HG02678 (cell line): ENCODE results near the gene MAP6.
"Not testable (repeated sequence)": the region's sequence is repeated elsewhere in the genome, so short reads cannot be mapped to it uniquely, and the experiment has no call there.

Experiments used
- ATAC-seq: cut with Tn5 transposase; IDR thresholded peaks from one replicate; pipeline ENCODE4 v1.9.1; 2021; ENCODE audit warnings: mild to moderate bottlenecking, moderate library complexity; ENCODE audit not compliant: unreplicated experiment

Gene MAP6

GRCh38 chr11:75593286-75593915, 75.4 kb downstream of the MAP6 start:
- ATAC-seq = no peak

DNA sequence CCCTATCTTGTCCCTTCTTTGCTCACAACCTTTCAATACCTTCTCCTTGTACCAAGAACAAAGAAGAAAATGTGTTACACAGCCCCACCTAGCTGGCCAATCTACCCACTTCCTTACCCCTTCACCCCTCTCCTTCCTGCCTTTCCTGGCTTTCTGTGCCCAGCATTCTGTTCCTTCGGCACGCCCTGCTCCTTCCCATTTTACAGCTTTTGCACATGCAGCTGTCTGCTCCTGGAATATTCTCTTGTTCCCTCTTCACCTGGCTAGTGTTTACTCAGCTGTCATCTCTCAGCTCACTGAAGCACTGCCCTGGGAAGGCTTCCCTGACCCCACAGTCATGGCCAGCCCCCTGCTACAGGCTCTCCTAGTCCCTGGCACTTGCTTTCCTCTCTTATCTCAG, 76.1 kb downstream of the MAP6 start:
- no peak for ATAC-seq

- ATAC-seq = no peak
These were observed 76.9 kb downstream of the MAP6 start for GRCh38 chr11:75591966-75592365.

DNA sequence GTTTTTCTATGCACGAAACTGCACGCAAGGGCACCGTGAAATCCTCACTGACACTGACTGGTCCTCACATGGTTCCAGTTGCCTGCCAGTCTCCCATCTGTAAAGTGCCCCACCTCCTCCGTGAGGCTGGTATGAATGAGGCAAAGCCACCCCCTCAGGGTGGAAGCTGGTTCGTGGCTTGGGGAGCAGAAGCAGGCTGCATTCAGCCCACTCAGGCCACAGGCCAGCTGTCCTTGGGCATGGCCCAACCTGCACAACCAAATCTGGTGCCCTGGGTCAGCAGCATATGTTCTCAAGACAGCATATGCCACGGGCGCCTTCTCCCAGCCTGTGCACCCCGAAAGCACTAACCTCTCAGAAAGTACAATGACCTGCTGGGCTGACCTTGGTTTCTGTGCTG, 77.5 kb downstream of the MAP6 start:
- ATAC-seq = no peak

- no peak for ATAC-seq
These were observed 78.9 kb downstream of the MAP6 start for GRCh38 chr11:75589933-75590332.

DNA sequence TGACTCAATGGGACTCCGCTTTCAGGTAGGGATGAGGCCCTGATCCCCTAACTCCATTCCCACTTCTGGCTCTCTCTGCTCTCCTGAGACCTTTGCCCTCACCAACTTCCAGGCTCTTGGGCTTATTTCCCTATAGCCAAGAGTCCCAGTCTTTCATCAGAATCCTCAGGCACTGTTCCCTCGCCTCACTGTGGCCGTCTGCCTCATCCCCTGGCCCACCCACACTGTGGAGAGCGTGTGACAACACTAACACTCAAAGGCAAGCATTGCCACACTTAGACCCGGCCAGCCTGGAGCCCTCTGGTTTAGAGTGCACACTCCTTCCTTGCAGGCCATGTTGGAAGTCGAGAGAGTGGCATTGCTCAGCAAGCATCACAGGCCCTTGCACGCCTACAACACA, 79.8 kb downstream of the MAP6 start:
- no peak for ATAC-seq

DNA sequence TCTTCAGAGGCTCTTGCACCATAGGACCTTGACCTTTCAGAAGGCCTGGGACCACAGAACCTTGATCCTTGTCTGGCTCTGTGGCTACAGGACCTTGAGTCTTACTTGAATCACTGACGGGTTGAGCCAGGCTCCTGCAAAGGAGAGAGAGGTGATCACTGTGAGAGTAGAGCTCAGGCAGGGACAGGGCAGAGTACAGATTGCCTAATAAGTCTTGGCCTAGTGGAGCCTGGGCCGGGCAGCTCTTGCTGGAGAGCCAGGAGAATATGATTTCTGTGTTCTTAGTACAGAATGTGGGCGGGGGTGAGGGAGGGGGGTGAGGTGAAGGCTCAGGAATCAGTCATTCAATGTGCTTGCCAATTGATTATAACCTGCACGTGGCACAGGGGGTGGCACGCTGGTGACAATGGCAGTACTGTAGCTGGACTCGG, 80.8 kb downstream of the MAP6 start:
- no peak for ATAC-seq

GRCh38 chr11:75586395-75586794, 82.4 kb downstream of the MAP6 start:
- ATAC-seq = no peak

GRCh38 chr11:75585293-75585670, 83.6 kb downstream of the MAP6 start:
- no peak for ATAC-seq

GRCh38 chr11:75584659-75585292, 84.1 kb downstream of the MAP6 start:
- not testable (repeated sequence) for ATAC-seq

DNA sequence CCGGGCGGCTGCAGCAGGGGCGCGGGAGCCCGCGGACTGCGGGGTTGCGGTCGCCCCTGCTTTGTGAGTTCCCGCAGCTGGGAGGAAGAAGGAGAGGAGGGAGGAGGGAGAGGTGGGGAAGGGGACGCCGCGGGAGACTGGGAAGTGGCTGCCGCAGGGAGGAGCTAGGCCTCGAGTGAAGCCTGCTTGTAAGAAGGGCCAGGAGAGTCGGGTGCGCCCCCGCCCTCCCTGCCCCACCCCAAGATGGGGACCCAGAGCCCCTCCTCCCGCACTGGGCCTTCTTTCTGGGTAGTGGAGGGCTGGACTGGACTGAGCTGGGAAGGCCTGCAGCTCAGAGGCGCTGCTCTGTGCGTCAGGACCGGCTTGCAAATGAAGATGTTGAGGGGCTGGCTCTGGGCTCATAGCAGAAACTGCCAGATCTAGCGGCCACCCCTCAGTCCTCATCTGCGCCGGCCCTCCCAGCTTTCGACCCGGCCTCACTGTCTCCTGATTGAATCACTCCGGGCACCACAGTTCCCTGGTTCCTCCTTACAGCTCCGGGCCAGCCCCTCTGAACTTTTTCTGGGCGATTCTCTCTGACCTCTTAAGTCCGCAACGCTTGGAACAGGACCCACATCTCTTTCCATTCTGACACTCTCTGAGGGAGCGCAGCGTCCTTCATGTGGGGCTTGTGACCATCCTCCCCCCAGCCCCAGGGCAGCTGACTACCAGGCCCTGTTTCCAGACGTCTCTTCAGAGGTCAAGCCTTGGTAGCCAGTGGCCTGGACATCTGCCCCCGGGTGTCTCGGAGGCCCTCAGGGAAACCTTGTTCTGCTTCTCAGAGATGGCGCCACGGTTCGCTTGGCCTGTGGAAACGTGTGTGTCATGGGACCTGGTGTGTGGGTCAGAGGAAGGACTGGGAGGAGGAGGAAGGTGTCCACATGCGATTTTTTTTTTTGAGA, 84.8 kb downstream of the MAP6 start:
- no peak for ATAC-seq

DNA sequence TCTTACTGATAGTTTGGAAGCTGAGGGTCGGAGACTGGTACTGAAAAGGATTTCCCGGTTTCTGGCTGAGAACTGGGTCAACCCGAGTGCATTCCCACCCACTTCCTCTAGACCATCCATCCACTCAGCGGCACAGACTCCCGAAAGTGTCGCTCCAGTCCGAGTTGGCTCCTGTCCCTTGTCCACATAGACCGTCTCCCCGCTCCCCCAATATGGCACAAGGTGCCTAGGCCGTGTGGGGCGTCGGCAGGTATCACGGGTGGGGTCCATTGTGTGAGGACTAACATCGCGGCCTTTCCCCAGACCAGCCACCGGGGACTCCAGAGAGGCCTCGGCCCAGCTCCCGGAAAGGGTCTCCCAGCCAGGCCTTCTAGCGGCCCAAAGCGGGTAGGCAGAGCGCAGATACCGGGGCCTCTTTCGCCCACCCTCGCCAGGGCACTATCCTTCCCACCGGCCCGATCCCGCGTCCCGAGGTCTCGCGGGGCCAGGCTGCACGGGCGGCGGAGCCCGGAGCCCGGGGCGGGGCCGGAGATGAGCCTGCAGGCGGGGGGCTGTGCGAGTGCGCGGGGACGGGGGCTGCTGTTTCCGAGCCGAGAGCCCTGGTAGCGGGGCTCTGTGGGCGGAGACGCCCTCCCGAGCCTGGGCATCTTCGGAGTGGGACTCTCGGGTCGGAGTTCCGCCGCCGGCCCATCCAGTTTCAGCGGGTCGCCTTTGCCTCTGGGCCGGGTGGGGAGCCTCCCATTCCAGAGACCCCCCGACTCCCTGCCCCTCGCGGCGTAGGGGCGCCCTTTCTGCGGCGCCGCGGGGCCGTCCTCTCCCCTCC, 85.7 kb downstream of the MAP6 start:
- no peak for ATAC-seq

- no peak for ATAC-seq
These were observed 86.3 kb downstream of the MAP6 start for GRCh38 chr11:75582506-75582894.

DNA sequence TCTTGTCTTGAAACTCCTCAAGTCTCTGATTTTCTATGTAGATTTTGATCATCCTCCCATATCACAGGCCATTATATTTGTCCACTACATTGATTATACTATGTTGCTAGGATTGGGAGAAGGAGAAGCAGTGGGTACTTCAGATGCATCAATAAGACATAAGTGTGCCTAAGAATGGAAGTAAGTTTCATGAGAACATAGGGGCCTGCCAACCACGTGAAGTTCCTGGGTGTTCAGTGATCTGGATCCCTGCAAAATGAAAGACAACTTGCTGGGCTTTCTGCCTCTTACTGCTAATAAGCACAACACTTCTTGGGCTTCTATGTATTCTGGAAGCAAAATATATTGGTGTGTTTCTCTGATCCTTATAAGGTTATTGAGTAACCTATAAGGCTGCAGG, 89.0 kb downstream of the MAP6 start:
- no peak for ATAC-seq

DNA sequence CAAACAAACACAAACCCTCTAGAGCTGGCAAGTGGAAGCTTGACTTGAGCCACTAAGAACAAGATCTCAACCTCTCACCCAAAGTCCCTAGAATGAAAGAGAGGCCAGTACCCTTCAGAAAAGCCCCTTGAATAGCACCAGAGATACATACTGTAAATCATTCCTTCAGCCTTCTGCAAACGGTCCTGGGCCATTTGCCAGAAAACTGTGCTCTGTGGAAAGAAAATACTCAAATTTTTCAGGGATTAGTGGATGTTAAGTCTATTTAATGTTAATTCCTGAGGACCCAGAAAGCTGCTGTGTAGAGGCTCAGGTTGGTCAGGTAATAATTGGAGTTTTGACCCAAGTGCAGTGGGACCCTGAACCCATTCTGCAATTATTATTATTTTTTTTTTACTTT, 89.9 kb downstream of the MAP6 start:
- ATAC-seq = no peak

DNA sequence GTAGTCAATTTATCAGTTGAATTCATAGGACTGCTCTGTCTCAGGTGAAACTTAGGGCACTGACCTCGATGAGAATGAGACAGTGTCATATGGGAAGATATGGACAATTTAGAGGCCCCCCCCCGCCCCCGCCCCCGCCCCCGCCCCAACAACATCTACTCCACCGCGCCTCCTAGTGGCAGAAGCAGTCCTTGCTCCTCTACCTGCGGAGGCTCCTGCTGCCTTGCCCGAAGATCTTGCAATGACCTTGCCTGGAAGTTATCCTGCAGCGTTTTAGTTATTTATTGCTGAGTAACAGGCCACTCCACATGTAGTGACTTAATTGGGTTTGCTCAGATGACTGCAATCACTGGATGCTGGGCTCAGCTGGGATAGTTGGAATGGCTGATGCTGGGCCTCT, 91.6 kb downstream of the MAP6 start:
- no peak for ATAC-seq

- peak; percentile 43 for ATAC-seq
These were observed 92.3 kb downstream of the MAP6 start for GRCh38 chr11:75576499-75576918.

DNA sequence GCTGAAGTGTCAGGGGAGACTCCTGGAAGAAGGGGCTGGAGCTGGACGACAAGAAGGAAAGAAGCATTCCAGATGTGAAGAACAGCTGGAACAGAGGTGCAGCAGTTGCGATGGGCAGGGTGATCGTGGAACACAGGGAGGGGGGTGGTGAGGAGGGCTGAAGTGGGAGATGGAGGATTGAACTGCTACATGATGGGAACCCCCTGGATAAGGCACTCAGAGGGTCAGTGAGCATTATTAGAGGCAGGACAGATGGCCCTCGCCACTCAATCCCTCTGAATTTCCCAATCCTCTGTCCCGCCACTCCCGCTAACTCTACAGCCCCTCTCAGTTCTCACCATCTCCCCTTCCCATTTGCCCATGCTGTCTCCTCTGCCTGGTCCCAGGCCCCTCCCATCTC, 92.8 kb downstream of the MAP6 start:
- no peak for ATAC-seq

DNA sequence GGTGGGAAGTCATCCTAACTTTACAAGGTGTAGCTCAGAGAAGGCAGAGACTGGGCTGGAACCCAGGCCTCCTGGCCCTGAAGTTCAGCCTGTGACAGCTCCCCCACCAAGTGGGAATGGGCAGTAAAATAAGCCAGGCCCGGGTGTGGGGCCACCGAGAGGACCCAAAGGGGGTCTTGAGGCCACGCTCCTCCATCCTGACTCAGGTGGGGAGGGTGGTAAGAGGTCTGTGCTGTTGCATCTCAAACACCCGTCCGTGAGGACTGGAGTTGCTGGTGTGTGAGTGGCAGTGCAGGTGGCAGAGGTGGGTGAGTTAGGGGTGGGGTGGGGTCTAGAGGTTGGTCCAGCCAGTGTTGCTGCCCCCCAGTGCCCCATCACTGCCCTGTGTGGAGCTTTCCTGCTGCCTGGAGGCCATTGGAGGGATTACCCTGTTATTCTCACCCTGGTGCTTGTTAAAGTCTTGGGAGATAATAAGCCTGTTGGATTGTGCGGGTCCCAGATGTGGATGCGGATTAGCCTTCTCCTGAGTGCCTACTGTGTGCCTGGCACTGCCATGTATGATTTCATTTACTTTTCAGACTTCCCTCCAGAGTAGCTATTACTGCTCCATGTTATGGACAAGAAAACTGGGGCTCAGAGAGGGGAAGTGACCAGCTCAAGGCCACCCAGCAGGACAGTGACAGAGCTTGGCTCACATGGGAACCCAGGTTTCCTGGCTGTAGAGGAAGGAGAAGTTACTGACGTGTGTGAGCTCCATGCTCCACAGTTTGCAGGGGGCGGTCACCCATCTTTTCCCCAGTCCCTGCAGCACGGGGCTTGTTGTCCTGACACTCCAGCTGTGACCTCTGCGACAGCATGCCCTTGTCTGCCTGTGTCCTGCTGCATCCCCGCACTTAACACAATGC, 93.9 kb downstream of the MAP6 start:
- ATAC-seq = no peak

DNA sequence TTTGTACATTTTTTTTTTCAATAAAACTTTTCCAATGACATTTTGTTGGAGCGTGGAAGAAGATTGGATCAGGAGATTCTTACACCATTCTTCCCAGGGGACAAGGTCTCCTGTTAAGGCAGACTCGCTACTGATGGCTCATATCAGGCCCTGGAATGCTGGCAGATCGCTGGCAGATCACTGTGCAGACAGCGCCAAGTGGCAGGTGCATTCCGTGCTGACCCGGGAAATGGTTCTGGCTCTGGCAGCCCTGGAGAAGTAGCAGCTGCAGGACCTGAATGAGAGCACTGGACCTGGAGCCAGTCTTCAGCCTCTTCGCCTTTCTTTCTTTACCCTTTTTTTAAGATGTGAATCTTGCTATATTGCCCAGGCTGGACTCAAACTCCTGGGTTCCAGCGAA, 96.1 kb downstream of the MAP6 start:
- no peak for ATAC-seq
